B cell (primary cell): ENCODE data around the gene CORO2A. TPM values are rescaled to one million over a fixed set of nuclear protein-coding genes. Genes with fewer than 3 reads are reported as not detected.

Source experiments
- ATAC-seq: fragments of 200-7000 bp; cut with Tn5 transposase; one replicate; pipeline ENCODE4 v1.10.0; 2021; ENCODE audit warnings: low read depth, mild to moderate bottlenecking, moderate number of reproducible peaks, moderate library complexity
- CTCF ChIA-PET: fragments of 350-600 bp; sonication (Branson Sonifier 250); formaldehyde crosslinking; loops from one replicate; lab custom pipeline; 2021; ENCODE audit warnings: antibody characterized with exemption, inconsistent platforms; lab: Charles Lee
- POLR2A ChIA-PET: fragments of 350-600 bp; sonication (Branson Sonifier 250); formaldehyde crosslinking; loops from one replicate; lab custom pipeline; 2021; ENCODE audit warnings: antibody characterized with exemption; lab: Charles Lee
- DNase-seq: peaks from one replicate; pipeline ENCODE4 v3.0.0; 2013
- H2AFZ ChIP-seq: 2 replicates; pipeline ENCODE4 v1.6.1; 2012; ENCODE audit warnings: mild to moderate bottlenecking, low read depth, low read length; ENCODE audit not compliant: insufficient read depth, poor library complexity, severe bottlenecking
- H3K27ac ChIP-seq, 2 donors: 1 replicate in 1 of 2; 2 replicates in 1 of 2; pipeline ENCODE4 v1.5.1; 2012 to 2013; ENCODE audit warnings: low read length in 2 of 2, mild to moderate bottlenecking in 2 of 2, moderate library complexity in 1 of 2
- H3K27me3 ChIP-seq, 4 experiments: fragments of 200-600 bp in 1 of 4; sonication (generic) in 1 of 4; replicated peaks in 1 of 4; 1 replicate in 2 of 4; 2 replicates in 2 of 4; pipeline versions ENCODE4 v1.6.1 to v1.7.0; 2013 to 2016; ENCODE audit warnings: low read length in 3 of 4, mild to moderate bottlenecking in 2 of 4, mixed read lengths in 1 of 4, moderate library complexity in 1 of 4; ENCODE audit not compliant: insufficient read depth in 4 of 4, control insufficient read depth in 3 of 4; ENCODE audit errors: control extremely low read depth in 1 of 4
- H3K36me3 ChIP-seq, 2 experiments: replicated peaks in 1 of 2; 1 replicate in 1 of 2; 2 replicates in 1 of 2; pipeline versions ENCODE4 v1.6.1 to v1.7.1; 2013; ENCODE audit warnings: low read length in 1 of 2; ENCODE audit not compliant: insufficient read depth in 2 of 2, control insufficient read depth in 1 of 2; ENCODE audit errors: control extremely low read depth in 1 of 2, extremely low read depth in 1 of 2
- H3K4me1 ChIP-seq, 2 donors: fragments of 200-600 bp in 1 of 2; sonication (generic) in 1 of 2; 1 replicate in 1 of 2; 2 replicates in 1 of 2; pipeline versions ENCODE4 v1.5.1 to v1.6.1; 2013 to 2017; ENCODE audit warnings: low read length in 2 of 2; ENCODE audit not compliant: control insufficient read depth in 2 of 2, insufficient read depth in 2 of 2
- H3K4me2 ChIP-seq: replicated peaks from 2 replicates; pipeline ENCODE3; 2012; ENCODE audit warnings: mild to moderate bottlenecking, low read depth, low read length; ENCODE audit not compliant: poor library complexity, severe bottlenecking
- H3K4me3 ChIP-seq, 5 experiments: fragments of 200-600 bp in 1 of 5; sonication (generic) in 1 of 5; 1 replicate in 3 of 5; 2 replicates in 2 of 5; pipeline versions ENCODE4 v1.5.1 to v1.7.0; 2011 to 2016; ENCODE audit warnings: low read length in 4 of 5, mild to moderate bottlenecking in 4 of 5, low read depth in 2 of 5, control low read depth in 1 of 5, moderate library complexity in 1 of 5; ENCODE audit not compliant: insufficient read depth in 1 of 5; ENCODE audit errors: control extremely low read depth in 1 of 5, extremely low read depth in 1 of 5
- H3K79me2 ChIP-seq: fragments of 200-600 bp; sonication (generic); one replicate; pipeline ENCODE4 v1.6.0; 2016; ENCODE audit warnings: low read length; ENCODE audit not compliant: control insufficient read depth, insufficient read depth
- H3K9ac ChIP-seq: fragments of 200-600 bp; sonication (generic); 2 replicates; pipeline ENCODE4 v1.6.1; 2017; ENCODE audit warnings: mild to moderate bottlenecking, low read length, moderate library complexity
- H3K9me3 ChIP-seq, 3 donors: one replicate each; pipeline versions ENCODE4 v1.6.1 to v1.7.1; 2013; ENCODE audit warnings: low read length in 2 of 3; ENCODE audit not compliant: control insufficient read depth in 2 of 3, insufficient read depth in 1 of 3; ENCODE audit errors: control extremely low read depth in 1 of 3
- H4K20me1 ChIP-seq: 2 replicates; pipeline ENCODE4 v1.6.0; 2012; ENCODE audit warnings: mild to moderate bottlenecking, low read length; ENCODE audit not compliant: insufficient read depth, control insufficient read depth, poor library complexity, severe bottlenecking
- H3K27ac Mint-ChIP-seq: one replicate; pipeline ENCODE4 v1.8.0; 2021; ENCODE audit warnings: mixed read lengths
- H3K27me3 Mint-ChIP-seq: one replicate; pipeline ENCODE4 v1.8.0; 2021; ENCODE audit warnings: mixed read lengths
- H3K4me1 Mint-ChIP-seq: one replicate; pipeline ENCODE4 v1.8.0; 2021; ENCODE audit warnings: mixed read lengths
- H3K4me3 Mint-ChIP-seq: one replicate; pipeline ENCODE4 v1.8.0; 2021; ENCODE audit warnings: mixed read lengths
- H3K9me3 Mint-ChIP-seq: one replicate; pipeline ENCODE4 v1.8.0; 2022; ENCODE audit warnings: mixed read lengths; ENCODE audit not compliant: insufficient read depth
- CTCF ChIP-seq: fragments of 200-600 bp; IDR thresholded peaks from one replicate; pipeline ENCODE4 v1.8.0; 2022; ENCODE audit warnings: antibody characterized with exemption, mild to moderate bottlenecking
- EZH2 ChIP-seq: IDR thresholded peaks from 2 replicates; pipeline ENCODE4 v1.6.1; 2012; ENCODE audit warnings: borderline replicate concordance, low read depth, mild to moderate bottlenecking, moderate library complexity, low read length; ENCODE audit not compliant: insufficient read depth, poor library complexity, severe bottlenecking
- WGBS: methylation state at CpG from one replicate; pipeline ENCODE4 v1.1.5; 2013; ENCODE audit warnings: missing lambda C conversion rate; ENCODE audit not compliant: insufficient coverage; 5-methylcytosine and 5-hydroxymethylcytosine counted together
- intact Hi-C: fragments of 100-400 bp; cut with micrococcal nuclease; formaldehyde crosslinking; loops from one replicate; pipeline ENCODE4 v1.10.0; 2022
- polyA plus RNA-seq: library from polyadenylated mRNA; depleted of rRNA; stranded (reverse); fragments of >200 nt; gene quantifications from 2 replicates; pipeline ENCODE4 v1.2.3, GENCODE V29; 2012
- total RNA-seq, 2 donors: library from RNA; stranded (reverse); fragments of 120-200 nt in 1 of 2; gene quantifications; 1 replicate in 1 of 2; 2 replicates in 1 of 2; pipeline versions ENCODE4 v1.2.3 to v1.2.4, GENCODE V29; 2013 to 2022

CORO2A gene
- total and polyA plus RNA-seq, 2 donors (not counting 1 experiment from before 2014, with no cell fraction given), result 1.1 to 2.0 TPM

GRCh38 chr9:98087420-98088354 lies 104.8 kb downstream of the CORO2A start:
- TF ChIP-seq EZH2, result no peak
- TF ChIP-seq CTCF, result no peak
- peaks cover 20% of the 10 kb centered on the region for H3K4me1 Mint-ChIP-seq
- Histone ChIP-seq H3K27ac (peak overlapping the region in 1 of 2 donors; percentile 8), H3K4me2 (peak overlapping the region; percentile 51), H3K27me3 (no peaks in the 10 kb centered on the region), H2AFZ (no peak overlapping the region), H3K36me3 (peaks cover 6 to 8% of the 10 kb centered on the region in 2 experiments), H3K4me3 (peak overlapping the region in 2 of 5 experiments; percentile 15 to 25), H3K79me2 (no peaks in the 10 kb centered on the region), H4K20me1 (no peaks in the 10 kb centered on the region), H3K9me3 (no peaks in the 10 kb centered on the region), H3K9ac (no peak overlapping the region), H3K4me1 (peaks cover 0 to 8% of the 10 kb centered on the region in 2 donors)
- H3K27ac Mint-ChIP-seq, result peak overlapping the region; percentile 69
- H3K27me3 Mint-ChIP-seq, result no peaks in the 10 kb centered on the region
- H3K4me3 Mint-ChIP-seq, result peak overlapping the region; percentile 80
- intact Hi-C loops, result loop anchor here (1.0 to 5.0 kb wide), 7 partner anchors 14 to 168 kb away; partner anchors contain the start of genes CORO2A, NANS and TBC1D2
- H3K9me3 Mint-ChIP-seq, result no peaks in the 10 kb centered on the region
- ATAC-seq (peak; percentile 89), DNase-seq (peak; percentile 87)
- 73% methylated on average over 88 of the region's 92 CpGs for WGBS
- CTCF ChIA-PET, result interaction anchor here (0.7 to 2.9 kb wide), 5 partner anchors 13 to 118 kb away, joined by 3 to 10 read pairs (median 6); no protein-coding TSS in a partner anchor
- POLR2A ChIA-PET, result interaction anchor here (1.0 kb wide), 1 partner anchor 21 kb away, joined by 3 read pairs; no protein-coding TSS in a partner anchor
